KMS-11 (cell line): ENCODE data around the gene DNAJB8.

Experiments used
- H2AFZ ChIP-seq: fragments of 200-600 bp; sonication (generic); 2 replicates; pipeline ENCODE4 v1.6.1; 2016; ENCODE audit warnings: antibody characterized with exemption, mixed run types, low read depth
- H3K27ac ChIP-seq: fragments of 200-600 bp; sonication (generic); 2 replicates; pipeline ENCODE4 v1.6.1; 2016; ENCODE audit warnings: mild to moderate bottlenecking, mixed run types
- H3K27me3 ChIP-seq: fragments of 200-600 bp; sonication (generic); 2 replicates; pipeline ENCODE4 v1.6.1; 2017; ENCODE audit warnings: mild to moderate bottlenecking, low read depth, mixed run types, moderate library complexity; ENCODE audit not compliant: insufficient read depth
- H3K36me3 ChIP-seq: fragments of 200-600 bp; sonication (generic); 2 replicates; pipeline ENCODE4 v1.6.1; 2017; ENCODE audit warnings: mild to moderate bottlenecking, mixed run types; ENCODE audit not compliant: insufficient read depth
- H3K4me1 ChIP-seq: fragments of 200-600 bp; sonication (generic); 2 replicates; pipeline ENCODE4 v1.6.1; 2016; ENCODE audit warnings: mild to moderate bottlenecking, low read depth, mixed run types; ENCODE audit not compliant: poor library complexity, severe bottlenecking
- H3K4me2 ChIP-seq: fragments of 200-600 bp; sonication (generic); 2 replicates; pipeline ENCODE4 v1.7.0; 2016; ENCODE audit warnings: mild to moderate bottlenecking, mixed run types
- H3K4me3 ChIP-seq: fragments of 200-600 bp; sonication (generic); IDR thresholded peaks from 2 replicates; pipeline ENCODE4 v1.6.1; 2017; ENCODE audit warnings: low read depth, low read length, mixed read lengths; ENCODE audit not compliant: insufficient read depth
- H3K79me2 ChIP-seq: fragments of 200-600 bp; sonication (generic); 2 replicates; pipeline ENCODE4 v1.6.1; 2016; ENCODE audit warnings: low read depth, mixed run types; ENCODE audit not compliant: insufficient read depth
- H3K9ac ChIP-seq: fragments of 200-600 bp; sonication (generic); 2 replicates; pipeline ENCODE4 v1.6.1; 2016; ENCODE audit warnings: mild to moderate bottlenecking, mixed run types
- H4K20me1 ChIP-seq: fragments of 200-600 bp; sonication (generic); 2 replicates; pipeline ENCODE4 v1.6.1; 2016; ENCODE audit warnings: mild to moderate bottlenecking, mixed run types; ENCODE audit not compliant: insufficient read depth
- CTCF ChIP-seq: fragments of 200-600 bp; sonication (generic); conservative IDR thresholded peaks from 2 replicates; pipeline ENCODE4 v1.6.1; 2017; ENCODE audit warnings: low read depth, mild to moderate bottlenecking, antibody characterized with exemption, low read length, moderate library complexity, mixed read lengths

Gene DNAJB8

GRCh38 chr3:128418900-128419299, 47.8 kb downstream of the DNAJB8 start:
- no peak overlapping the region for H3K27ac ChIP-seq
- no peak for TF ChIP-seq CTCF

DNA sequence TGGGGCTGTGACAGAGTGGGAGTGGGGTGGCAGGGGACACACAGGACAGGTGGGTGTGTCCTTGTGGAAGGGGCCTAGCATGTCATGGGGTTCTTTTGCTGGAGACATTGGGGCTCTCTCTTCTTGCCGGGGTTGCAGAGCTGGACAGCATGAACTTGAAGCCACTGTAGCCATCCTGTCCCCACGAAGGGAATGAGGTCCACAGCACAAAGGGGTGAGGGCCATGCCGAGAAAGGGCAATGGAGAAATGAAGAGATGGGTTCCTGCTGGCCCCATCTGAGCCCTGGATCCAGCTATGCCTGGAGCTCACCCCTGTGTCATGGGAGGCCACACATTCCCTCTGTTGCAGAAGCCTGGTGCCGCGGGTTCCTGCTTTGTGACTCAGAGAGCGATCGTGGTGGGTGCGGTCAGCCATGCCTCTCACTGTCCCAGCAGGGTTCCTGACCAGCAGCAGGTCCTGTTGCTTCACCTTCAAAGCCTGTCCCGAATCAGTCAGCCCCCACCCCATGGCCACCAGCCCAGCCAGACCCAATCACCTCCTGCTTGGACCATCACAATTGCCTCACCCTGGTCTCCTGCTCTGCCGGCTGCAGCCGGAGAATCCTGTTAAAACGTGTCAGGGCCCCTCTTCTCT, 50.0 kb downstream of the DNAJB8 start:
- H3K9ac ChIP-seq: no peak overlapping the region
- H3K27me3 ChIP-seq: no peaks in the 10 kb centered on the region
- no peak overlapping the region for H3K4me3 ChIP-seq
- TF ChIP-seq CTCF: no peak
- H3K27ac ChIP-seq: no peak overlapping the region
- H3K4me2 ChIP-seq: no peak overlapping the region
- no peaks in the 10 kb centered on the region for H3K4me1 ChIP-seq
- H3K79me2 ChIP-seq: no peaks in the 10 kb centered on the region
- H2AFZ ChIP-seq: no peak overlapping the region
- H4K20me1 ChIP-seq: no peaks in the 10 kb centered on the region
- no peaks in the 10 kb centered on the region for H3K36me3 ChIP-seq

More at GRCh38 chr3:128418900-128419299, 47.8 kb downstream of the DNAJB8 start:
- Histone ChIP-seq H3K9ac (no peak overlapping the region), H3K4me1 (no peaks in the 10 kb centered on the region), H3K27me3 (no peaks in the 10 kb centered on the region), H3K79me2 (no peaks in the 10 kb centered on the region), H3K4me3 (no peak overlapping the region), H3K4me2 (no peak overlapping the region), H2AFZ (no peak overlapping the region), H4K20me1 (no peaks in the 10 kb centered on the region), H3K36me3 (no peaks in the 10 kb centered on the region)

GRCh38 chr3:128415773-128416577, 50.7 kb downstream of the DNAJB8 start:
- Histone ChIP-seq H4K20me1 (no peaks in the 10 kb centered on the region), H3K27ac (no peak overlapping the region), H3K4me2 (no peak overlapping the region), H3K79me2 (no peaks in the 10 kb centered on the region), H2AFZ (no peak overlapping the region), H3K36me3 (no peaks in the 10 kb centered on the region), H3K27me3 (no peaks in the 10 kb centered on the region), H3K4me3 (no peak overlapping the region), H3K4me1 (no peaks in the 10 kb centered on the region), H3K9ac (no peak overlapping the region)
- no peak for TF ChIP-seq CTCF

DNA sequence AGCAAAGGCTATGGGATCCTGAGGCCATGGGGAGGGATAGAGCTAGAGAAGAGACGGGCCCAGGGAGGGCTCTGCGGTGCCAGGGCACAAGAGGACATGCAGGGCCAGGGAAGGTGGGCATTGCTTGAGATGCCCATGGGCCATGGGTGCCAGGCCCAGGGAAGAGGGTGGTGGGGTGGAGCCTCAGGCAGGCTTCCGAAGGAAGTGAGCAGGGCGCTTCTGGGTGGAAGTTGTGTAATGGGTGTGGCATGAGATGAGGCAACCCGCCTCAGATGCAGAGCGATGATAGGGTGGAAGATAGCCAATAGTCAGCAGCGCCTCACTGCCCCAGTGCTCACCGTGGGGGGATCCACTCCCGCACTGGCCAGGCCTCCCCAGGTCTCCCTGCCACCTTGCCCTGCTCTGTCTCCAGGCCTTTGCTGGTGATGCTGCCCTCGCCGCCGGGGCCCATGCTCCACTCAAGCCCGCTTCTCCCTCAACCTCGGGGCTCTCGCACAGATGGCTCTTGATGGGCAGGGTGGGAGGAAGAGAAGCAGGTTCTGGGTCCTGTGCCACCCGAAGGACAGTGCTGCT, 51.4 kb downstream of the DNAJB8 start:
- Histone ChIP-seq H3K27ac (no peak overlapping the region), H4K20me1 (no peaks in the 10 kb centered on the region), H3K4me1 (no peaks in the 10 kb centered on the region), H3K9ac (no peak overlapping the region), H3K27me3 (no peaks in the 10 kb centered on the region), H3K4me2 (no peak overlapping the region), H2AFZ (no peak overlapping the region), H3K36me3 (no peaks in the 10 kb centered on the region), H3K4me3 (no peak overlapping the region), H3K79me2 (no peaks in the 10 kb centered on the region)
- no peak for TF ChIP-seq CTCF
